Measurements from ENCODE around the gene PFKL. TPM values are rescaled to one million over a fixed set of nuclear protein-coding genes. Genes with fewer than 3 reads are reported as not detected.

Gene PFKL
- total RNA-seq, 4 donors from 2014 or later, result 92.8 to 121 (median 117) TPM

DNA sequence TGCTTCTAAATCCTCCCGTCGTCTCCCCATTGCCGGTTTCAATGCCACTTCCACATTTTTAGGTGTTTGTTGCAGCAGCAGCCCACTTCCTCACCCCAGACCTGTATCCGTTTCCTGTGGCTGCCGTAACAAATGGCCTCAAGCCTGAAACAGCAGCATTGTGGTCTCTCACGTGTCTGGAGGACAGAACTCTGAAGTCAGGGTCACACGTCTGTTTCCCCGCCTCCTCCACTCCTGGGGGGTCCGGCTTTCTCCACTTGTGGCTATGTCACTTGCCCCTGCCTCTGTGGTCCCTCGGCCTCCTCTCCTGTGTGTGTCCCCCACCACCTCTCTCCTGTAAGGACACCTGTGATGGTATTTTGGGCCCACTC lies 75.4 kb downstream of the PFKL start:
- Histone ChIP-seq H3K27me3 (peaks cover 36% of the 10 kb centered on the region), H3K36me3 (no peaks in the 10 kb centered on the region), H3K9me3 (no peaks in the 10 kb centered on the region), H3K27ac (no peak overlapping the region), H3K4me3 (no peak overlapping the region), H3K4me1 (peaks cover 12% of the 10 kb centered on the region)
- DNase-seq (ENCODE audit: low spot score in 2 of 2), result no peak
- TF ChIP-seq POLR2AphosphoS5 (IDR thresholded peaks at IDR 0.05) (no peak), EP300 (IDR thresholded peaks at IDR 0.05) (no peak), POLR2A (IDR thresholded peaks at IDR 0.05) (no peak)
- TF ChIP-seq, protein P1, sequence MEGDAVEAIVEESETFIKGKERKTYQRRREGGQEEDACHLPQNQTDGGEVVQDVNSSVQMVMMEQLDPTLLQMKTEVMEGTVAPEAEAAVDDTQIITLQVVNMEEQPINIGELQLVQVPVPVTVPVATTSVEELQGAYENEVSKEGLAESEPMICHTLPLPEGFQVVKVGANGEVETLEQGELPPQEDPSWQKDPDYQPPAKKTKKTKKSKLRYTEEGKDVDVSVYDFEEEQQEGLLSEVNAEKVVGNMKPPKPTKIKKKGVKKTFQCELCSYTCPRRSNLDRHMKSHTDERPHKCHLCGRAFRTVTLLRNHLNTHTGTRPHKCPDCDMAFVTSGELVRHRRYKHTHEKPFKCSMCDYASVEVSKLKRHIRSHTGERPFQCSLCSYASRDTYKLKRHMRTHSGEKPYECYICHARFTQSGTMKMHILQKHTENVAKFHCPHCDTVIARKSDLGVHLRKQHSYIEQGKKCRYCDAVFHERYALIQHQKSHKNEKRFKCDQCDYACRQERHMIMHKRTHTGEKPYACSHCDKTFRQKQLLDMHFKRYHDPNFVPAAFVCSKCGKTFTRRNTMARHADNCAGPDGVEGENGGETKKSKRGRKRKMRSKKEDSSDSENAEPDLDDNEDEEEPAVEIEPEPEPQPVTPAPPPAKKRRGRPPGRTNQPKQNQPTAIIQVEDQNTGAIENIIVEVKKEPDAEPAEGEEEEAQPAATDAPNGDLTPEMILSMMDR (IDR thresholded peaks at IDR 0.05), result no peak
- WGBS, result 78% methylated on average over 10 of the region's 10 CpGs

DNA sequence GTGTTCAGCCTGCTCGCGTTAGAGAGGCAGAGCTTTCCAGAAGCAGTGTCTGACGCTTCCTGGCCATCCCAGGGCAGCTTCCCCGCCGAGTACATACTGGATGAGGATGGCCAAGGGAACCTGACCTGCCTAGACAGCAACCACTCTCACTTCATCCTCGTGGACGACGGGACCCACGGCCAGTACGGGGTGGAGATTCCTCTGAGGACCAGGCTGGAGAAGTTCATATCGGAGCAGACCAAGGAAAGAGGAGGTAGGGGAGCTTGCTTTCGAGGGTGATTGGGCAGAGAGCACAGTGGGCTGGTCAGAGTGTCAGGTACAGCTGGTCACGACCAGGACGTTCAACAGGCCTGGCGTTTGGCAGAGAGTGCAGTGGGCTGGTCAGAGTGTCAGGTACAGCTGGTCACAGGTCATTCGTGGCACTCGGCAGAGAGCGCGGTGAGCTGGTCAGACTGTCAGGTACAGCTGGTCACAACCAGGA lies 75.9 kb downstream of the PFKL start:
- Histone ChIP-seq H3K27me3 (peaks cover 31% of the 10 kb centered on the region), H3K36me3 (no peaks in the 10 kb centered on the region), H3K27ac (no peak overlapping the region), H3K4me1 (peaks cover 11% of the 10 kb centered on the region), H3K4me3 (no peak overlapping the region), H3K9me3 (no peaks in the 10 kb centered on the region)
- no peak for DNase-seq (ENCODE audit: low spot score in 2 of 2)
- TF ChIP-seq, protein P1 (IDR thresholded peaks at IDR 0.05), result no peak
- TF ChIP-seq POLR2AphosphoS5 (IDR thresholded peaks at IDR 0.05) (no peak), EP300 (IDR thresholded peaks at IDR 0.05) (no peak), POLR2A (IDR thresholded peaks at IDR 0.05) (no peak)
- WGBS, result 88% methylated on average over 16 of the region's 19 CpGs

DNA sequence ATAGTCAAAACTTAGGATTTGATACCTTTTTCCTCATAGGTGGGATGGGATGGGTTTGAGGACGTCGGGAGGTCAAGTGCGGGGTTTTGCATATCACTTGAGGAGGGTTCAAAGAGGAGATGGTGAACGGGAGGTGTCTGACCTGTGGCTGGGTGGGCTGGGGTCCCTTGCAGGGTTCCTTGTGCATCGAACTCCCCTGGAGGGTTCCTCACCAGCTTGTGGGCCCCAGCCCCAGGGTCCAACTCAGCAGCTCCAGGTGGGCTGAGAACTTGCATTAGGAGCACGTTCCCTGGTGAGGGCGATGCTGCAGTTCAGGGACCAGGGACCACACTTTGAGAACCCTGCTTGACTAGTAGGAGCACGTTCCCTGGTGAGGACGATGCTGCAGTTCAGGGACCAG lies 76.8 kb downstream of the PFKL start:
- H3K4me1 ChIP-seq, result peaks cover 11% of the 10 kb centered on the region
- no peaks in the 10 kb centered on the region for H3K36me3 ChIP-seq
- WGBS, result 85% methylated on average over 7 of the region's 9 CpGs
- H3K27ac ChIP-seq, result no peak overlapping the region
- no peak overlapping the region for H3K4me3 ChIP-seq
- H3K9me3 ChIP-seq, result no peaks in the 10 kb centered on the region
- DNase-seq (ENCODE audit: low spot score in 2 of 2), result no peak
- no peak for TF ChIP-seq EP300 (IDR thresholded peaks at IDR 0.05)
- no peak for TF ChIP-seq POLR2A (IDR thresholded peaks at IDR 0.05)
- TF ChIP-seq, protein P1 (IDR thresholded peaks at IDR 0.05), result no peak
- TF ChIP-seq POLR2AphosphoS5 (IDR thresholded peaks at IDR 0.05), result no peak
- peaks cover 26% of the 10 kb centered on the region for H3K27me3 ChIP-seq

Other genes with a start within 250 kb of the PFKL start
- 10 to 100 TPM in 2 of 4 donors, 1 to 10 TPM in 2; 6.0 to 20.9 (median 8.8) TPM for gene PWP2, start 192.7 kb upstream of the PFKL start, total RNA-seq
- gene GATD3, start 166.4 kb upstream of the PFKL start, total RNA-seq, result 10 to 100 TPM in 1 of 4 donors, 1 to 10 TPM in 3; 1.6 to 44.7 (median 7.3) TPM
- gene ICOSLG, start 59.1 kb upstream of the PFKL start, total RNA-seq, result 10 to 100 TPM in 3 of 4 donors, 1 to 10 TPM in 1; 5.1 to 13.5 (median 10.8) TPM
- gene DNMT3L, start 38.2 kb upstream of the PFKL start, total RNA-seq, result not detected
- gene AIRE, start 14.2 kb upstream of the PFKL start, total RNA-seq, result not detected
- gene CFAP410, start 39.3 kb downstream of the PFKL start, total RNA-seq, result 10 to 100 TPM; 22.6 to 45.5 (median 27.3) TPM
- 1 to 10 TPM; 2.5 to 4.2 (median 3.2) TPM for gene TRPM2, start 53.6 kb downstream of the PFKL start, total RNA-seq
- gene LRRC3, start 155.5 kb downstream of the PFKL start, total RNA-seq, result 1 to 10 TPM; 3.9 to 6.2 (median 4.7) TPM
- gene KRTAP10-1, start 240.1 kb downstream of the PFKL start, total RNA-seq, result 1 to 10 TPM in 2 of 4 donors, under 1 TPM in 1, not detected in 1; 0.83 to 8.5 (median 2.6) TPM